Measurements from ENCODE around the gene TYW1. TPM values are rescaled to one million over a fixed set of nuclear protein-coding genes. Genes with fewer than 3 reads are reported as not detected.
A peak's percentile ranks its signal among the peaks of the same experiment; 100 is the strongest.
"Not testable (repeated sequence)": the region's sequence is repeated elsewhere in the genome, so short reads cannot be mapped to it uniquely, and the experiment has no call there.

Gene TYW1
- total RNA-seq, 1 donor from 2014 or later, result 10.0 TPM

- DNase-seq; intact Hi-C loops (cut with DNase I); ATAC-seq (ENCODE audit: poor library complexity): not testable (repeated sequence)
Observed at GRCh38 chr7:67154374-67154773, 157.7 kb downstream of the TYW1 start.

GRCh38 chr7:67156064-67156463 lies 159.4 kb downstream of the TYW1 start:
- ATAC-seq (ENCODE audit: poor library complexity); DNase-seq; intact Hi-C loops (cut with DNase I): not testable (repeated sequence)

GRCh38 chr7:67163285-67163684 lies 166.7 kb downstream of the TYW1 start:
- intact Hi-C loops (cut with DNase I); DNase-seq; ATAC-seq (ENCODE audit: poor library complexity): not testable (repeated sequence)

GRCh38 chr7:67171151-67171550 lies 174.5 kb downstream of the TYW1 start:
- DNase-seq; ATAC-seq (ENCODE audit: poor library complexity); intact Hi-C loops (cut with DNase I): not testable (repeated sequence)

GRCh38 chr7:67176730-67177129 lies 180.1 kb downstream of the TYW1 start:
- intact Hi-C loops (cut with DNase I); DNase-seq: not testable (repeated sequence)
- peak; percentile 71 for ATAC-seq (ENCODE audit: poor library complexity)

- ATAC-seq (ENCODE audit: poor library complexity); DNase-seq; intact Hi-C loops (cut with DNase I): not testable (repeated sequence)
Observed at GRCh38 chr7:67178915-67179688, 182.5 kb downstream of the TYW1 start.

GRCh38 chr7:67182956-67183750 lies 186.5 kb downstream of the TYW1 start:
- ATAC-seq (ENCODE audit: poor library complexity) (peak; percentile 86), DNase-seq (peak; percentile 53)
- intact Hi-C loops (cut with DNase I), result not testable (repeated sequence)

GRCh38 chr7:67184912-67185659 lies 188.5 kb downstream of the TYW1 start:
- intact Hi-C loops (cut with DNase I); DNase-seq; ATAC-seq (ENCODE audit: poor library complexity): not testable (repeated sequence)

GRCh38 chr7:67185660-67186129 lies 189.1 kb downstream of the TYW1 start:
- intact Hi-C loops (cut with DNase I); DNase-seq: not testable (repeated sequence)
- peak; percentile 79 for ATAC-seq (ENCODE audit: poor library complexity)

GRCh38 chr7:67189160-67189559 lies 192.5 kb downstream of the TYW1 start:
- DNase-seq; intact Hi-C loops (cut with DNase I); ATAC-seq (ENCODE audit: poor library complexity): not testable (repeated sequence)

GRCh38 chr7:67189801-67190465 lies 193.3 kb downstream of the TYW1 start:
- ATAC-seq (ENCODE audit: poor library complexity); intact Hi-C loops (cut with DNase I); DNase-seq: not testable (repeated sequence)

- DNase-seq; intact Hi-C loops (cut with DNase I); ATAC-seq (ENCODE audit: poor library complexity): not testable (repeated sequence)
Observed at GRCh38 chr7:67191002-67191720, 194.5 kb downstream of the TYW1 start.

- DNase-seq; intact Hi-C loops (cut with DNase I); ATAC-seq (ENCODE audit: poor library complexity): not testable (repeated sequence)
Observed at GRCh38 chr7:67192123-67192702, 195.6 kb downstream of the TYW1 start.

GRCh38 chr7:67192889-67193613 lies 196.4 kb downstream of the TYW1 start:
- ATAC-seq (ENCODE audit: poor library complexity), result peak; percentile 94
- DNase-seq; intact Hi-C loops (cut with DNase I): not testable (repeated sequence)

- DNase-seq; intact Hi-C loops (cut with DNase I); ATAC-seq (ENCODE audit: poor library complexity): not testable (repeated sequence)
Observed at GRCh38 chr7:67196176-67196575, 199.5 kb downstream of the TYW1 start.

GRCh38 chr7:67198865-67199526 lies 202.4 kb downstream of the TYW1 start:
- ATAC-seq (ENCODE audit: poor library complexity); DNase-seq; intact Hi-C loops (cut with DNase I): not testable (repeated sequence)

Data from Right ventricle myocardium superior (tissue), 1 donor.